Hepatocyte (in vitro differentiated cells): ENCODE data around the gene CACNA1F. TPM values are rescaled to one million over a fixed set of nuclear protein-coding genes. Genes with fewer than 3 reads are reported as not detected.

Experiments
- DNase-seq: peaks from one replicate; pipeline ENCODE4 v3.0.0-alpha.2; 2016; ENCODE audit warnings: low spot score
- H2AFZ ChIP-seq: fragments of 200-600 bp; sonication (generic); 2 replicates; pipeline ENCODE4 v1.6.0; 2016; ENCODE audit warnings: antibody characterized with exemption, mild to moderate bottlenecking
- H3K27ac ChIP-seq: fragments of 200-600 bp; sonication (generic); 2 replicates; pipeline ENCODE4 v1.5.1; 2016; ENCODE audit warnings: mild to moderate bottlenecking
- H3K27me3 ChIP-seq: fragments of 200-600 bp; sonication (generic); 2 replicates; pipeline ENCODE4 v1.6.1; 2016
- H3K36me3 ChIP-seq: fragments of 200-600 bp; sonication (generic); replicated peaks from 2 replicates; pipeline ENCODE4 v1.5.1; 2016; ENCODE audit warnings: low read depth; ENCODE audit not compliant: insufficient read depth
- H3K4me1 ChIP-seq: fragments of 200-600 bp; sonication (generic); 2 replicates; pipeline ENCODE4 v1.5.1; 2016; ENCODE audit warnings: mild to moderate bottlenecking, moderate library complexity; ENCODE audit not compliant: insufficient read depth
- H3K4me2 ChIP-seq: fragments of 200-600 bp; sonication (generic); 2 replicates; pipeline ENCODE4 v1.6.0; 2016
- H3K4me3 ChIP-seq: fragments of 200-600 bp; sonication (generic); 2 replicates; pipeline ENCODE4 v1.5.1; 2016; ENCODE audit warnings: mild to moderate bottlenecking
- H3K79me2 ChIP-seq: fragments of 200-600 bp; sonication (generic); 2 replicates; pipeline ENCODE4 v1.6.0; 2017; ENCODE audit warnings: mild to moderate bottlenecking
- H3K9me2 ChIP-seq: fragments of 200-600 bp; sonication (generic); replicated peaks from 2 replicates; pipeline ENCODE4 v1.6.0; 2017; ENCODE audit warnings: mild to moderate bottlenecking; ENCODE audit not compliant: insufficient read depth
- H3K9me3 ChIP-seq: fragments of 200-600 bp; sonication (generic); 2 replicates; pipeline ENCODE4 v1.5.1; 2016; ENCODE audit warnings: low read depth, mild to moderate bottlenecking
- H4K20me1 ChIP-seq: fragments of 200-600 bp; sonication (generic); 2 replicates; pipeline ENCODE4 v1.6.0; 2016; ENCODE audit warnings: mild to moderate bottlenecking; ENCODE audit not compliant: insufficient read depth, poor library complexity, severe bottlenecking
- EZH2 ChIP-seq: fragments of 200-600 bp; sonication (generic); IDR thresholded peaks from 2 replicates; pipeline ENCODE4 v1.6.1; 2016; ENCODE audit warnings: antibody characterized with exemption, mild to moderate bottlenecking, borderline replicate concordance
- EZH2phosphoT487 ChIP-seq: fragments of 200-600 bp; sonication (generic); IDR thresholded peaks from one replicate; pipeline ENCODE4 v1.6.1; 2018; ENCODE audit warnings: antibody characterized with exemption, mild to moderate bottlenecking, low read depth, moderate library complexity; ENCODE audit not compliant: unreplicated experiment, severe bottlenecking
- WGBS: methylation state at CpG from one replicate; pipeline ENCODE4 v1.1.6; 2016; ENCODE audit warnings: low lambda C conversion rate; ENCODE audit errors: missing lambda C conversion rate; 5-methylcytosine and 5-hydroxymethylcytosine counted together
- polyA plus RNA-seq: library from polyadenylated mRNA; unstranded; fragments of >200 nt; fragmentation: Nextera tagmentation; extraction: Ambion mirVana; gene quantifications from 2 replicates; pipeline ENCODE4 v1.2.1, GENCODE V29; 2016
- total RNA-seq: library from RNA; depleted of rRNA; stranded (reverse); fragments of >200 nt; gene quantifications from 2 replicates; pipeline ENCODE4 v1.2.3, GENCODE V29; 2014
- TF ChIP-seq, protein P1 (sequence below): fragments of 200-600 bp; sonication (generic); IDR thresholded peaks from 2 replicates; pipeline ENCODE4 v1.5.1; 2016; ENCODE audit warnings: antibody characterized with exemption, mild to moderate bottlenecking; ENCODE audit not compliant: poor library complexity

The CACNA1F gene
- total and polyA plus RNA-seq, 2 experiments from 2014 or later, result 0.27 to 1.6 TPM

DNA sequence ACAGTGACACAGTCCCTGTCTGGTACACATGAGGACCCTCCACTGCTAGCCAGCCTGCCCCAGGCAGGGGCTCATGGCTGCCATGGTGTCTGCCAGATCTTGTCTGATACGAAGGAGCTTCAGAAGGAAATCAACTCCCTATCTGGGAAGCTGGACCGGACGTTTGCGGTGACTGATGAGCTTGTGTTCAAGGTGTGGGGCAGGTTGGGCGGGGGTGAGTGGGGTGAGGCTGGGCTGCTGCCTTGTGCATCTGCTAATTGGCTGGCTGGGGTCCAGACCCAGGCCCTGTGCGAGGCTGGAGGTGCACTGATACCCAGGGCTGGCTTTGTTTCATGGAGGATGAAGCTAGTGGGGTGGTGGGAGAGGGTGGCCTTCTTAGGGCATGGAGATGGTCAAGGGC lies 15.9 kb upstream of the CACNA1F start:
- no peak overlapping the region for H3K4me2 ChIP-seq
- TF ChIP-seq EZH2phosphoT487, result no peak
- no peak for TF ChIP-seq EZH2
- TF ChIP-seq, protein P1, sequence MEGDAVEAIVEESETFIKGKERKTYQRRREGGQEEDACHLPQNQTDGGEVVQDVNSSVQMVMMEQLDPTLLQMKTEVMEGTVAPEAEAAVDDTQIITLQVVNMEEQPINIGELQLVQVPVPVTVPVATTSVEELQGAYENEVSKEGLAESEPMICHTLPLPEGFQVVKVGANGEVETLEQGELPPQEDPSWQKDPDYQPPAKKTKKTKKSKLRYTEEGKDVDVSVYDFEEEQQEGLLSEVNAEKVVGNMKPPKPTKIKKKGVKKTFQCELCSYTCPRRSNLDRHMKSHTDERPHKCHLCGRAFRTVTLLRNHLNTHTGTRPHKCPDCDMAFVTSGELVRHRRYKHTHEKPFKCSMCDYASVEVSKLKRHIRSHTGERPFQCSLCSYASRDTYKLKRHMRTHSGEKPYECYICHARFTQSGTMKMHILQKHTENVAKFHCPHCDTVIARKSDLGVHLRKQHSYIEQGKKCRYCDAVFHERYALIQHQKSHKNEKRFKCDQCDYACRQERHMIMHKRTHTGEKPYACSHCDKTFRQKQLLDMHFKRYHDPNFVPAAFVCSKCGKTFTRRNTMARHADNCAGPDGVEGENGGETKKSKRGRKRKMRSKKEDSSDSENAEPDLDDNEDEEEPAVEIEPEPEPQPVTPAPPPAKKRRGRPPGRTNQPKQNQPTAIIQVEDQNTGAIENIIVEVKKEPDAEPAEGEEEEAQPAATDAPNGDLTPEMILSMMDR, result no peak
- no peaks in the 10 kb centered on the region for H3K27me3 ChIP-seq
- H4K20me1 ChIP-seq, result no peaks in the 10 kb centered on the region
- H3K36me3 ChIP-seq, result no peaks in the 10 kb centered on the region
- no peaks in the 10 kb centered on the region for H3K4me1 ChIP-seq
- no peak overlapping the region for H3K27ac ChIP-seq
- H3K9me3 ChIP-seq, result no peaks in the 10 kb centered on the region
- no peaks in the 10 kb centered on the region for H3K9me2 ChIP-seq
- no peak overlapping the region for H2AFZ ChIP-seq
- WGBS, result 91% methylated on average over 5 of the region's 6 CpGs
- no peak overlapping the region for H3K4me3 ChIP-seq
- H3K79me2 ChIP-seq, result no peaks in the 10 kb centered on the region
- no peak for DNase-seq

DNA sequence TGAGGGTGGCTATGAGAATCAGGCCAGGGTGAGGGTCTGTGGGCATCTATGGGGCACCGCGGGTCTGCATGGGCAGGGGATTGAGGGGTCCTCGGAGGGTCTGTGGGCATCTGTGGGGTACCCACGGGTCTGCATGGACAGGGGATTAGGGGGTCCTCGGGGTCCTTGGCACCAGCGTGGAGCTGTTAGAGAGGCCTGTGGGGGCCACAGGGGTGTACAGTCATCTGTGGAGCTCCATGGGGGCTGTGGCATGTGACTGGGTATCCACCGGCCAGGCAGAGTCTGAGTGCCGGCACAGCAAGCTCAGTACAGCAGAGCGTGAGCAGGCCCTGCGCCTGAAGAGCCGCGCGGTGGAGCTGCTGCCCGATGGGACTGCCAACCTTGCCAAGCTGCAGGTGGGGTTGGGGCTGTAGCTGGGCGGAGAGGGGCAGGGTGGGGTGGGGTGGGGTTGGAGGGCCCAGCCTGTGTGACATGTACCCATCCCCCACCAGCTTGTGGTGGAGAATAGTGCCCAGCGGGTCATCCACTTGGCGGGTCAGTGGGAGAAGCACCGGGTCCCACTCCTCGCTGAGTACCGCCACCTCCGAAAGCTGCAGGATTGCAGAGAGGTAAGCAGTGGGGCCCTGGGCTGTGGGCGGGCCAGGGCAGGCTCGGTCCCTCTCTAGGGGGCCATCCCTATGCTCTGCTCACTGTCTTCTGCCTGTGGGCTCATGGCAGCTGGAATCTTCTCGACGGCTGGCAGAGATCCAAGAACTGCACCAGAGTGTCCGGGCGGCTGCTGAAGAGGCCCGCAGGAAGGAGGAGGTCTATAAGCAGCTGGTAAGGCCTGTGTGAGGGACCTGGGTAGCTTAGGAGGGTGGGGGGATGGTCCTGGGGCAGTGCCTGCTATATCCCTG lies 15.0 kb upstream of the CACNA1F start:
- no peak for DNase-seq
- TF ChIP-seq EZH2phosphoT487 (no peak), EZH2 (no peak)
- TF ChIP-seq, protein P1, result no peak
- Histone ChIP-seq H2AFZ (no peak overlapping the region), H3K9me3 (no peaks in the 10 kb centered on the region), H3K36me3 (no peaks in the 10 kb centered on the region), H3K79me2 (no peaks in the 10 kb centered on the region), H3K27me3 (no peaks in the 10 kb centered on the region), H3K4me2 (no peak overlapping the region), H4K20me1 (no peaks in the 10 kb centered on the region), H3K9me2 (no peaks in the 10 kb centered on the region), H3K27ac (no peak overlapping the region), H3K4me1 (no peaks in the 10 kb centered on the region), H3K4me3 (no peak overlapping the region)
- WGBS, result 90% methylated on average over 27 of the region's 28 CpGs

DNA sequence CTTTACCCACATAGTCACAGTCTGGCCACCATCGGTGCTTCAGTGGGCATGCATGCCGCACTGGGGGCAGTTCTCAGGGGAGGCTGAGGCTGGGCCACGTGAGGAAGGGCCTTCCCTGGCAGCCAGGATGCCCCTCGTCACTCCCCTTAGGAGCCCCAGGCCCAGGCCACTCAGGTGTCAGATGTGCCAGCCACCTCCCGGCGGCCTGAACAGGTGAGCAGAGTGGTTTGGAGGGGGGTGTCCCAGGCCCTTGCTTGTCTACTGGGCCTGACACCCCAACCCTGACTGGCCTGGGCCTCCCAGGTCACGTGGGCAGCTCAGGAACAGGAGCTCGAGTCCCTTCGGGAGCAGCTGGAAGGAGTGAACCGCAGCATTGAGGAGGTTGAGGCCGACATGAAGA lies 14.2 kb upstream of the CACNA1F start:
- Histone ChIP-seq H3K4me1 (no peaks in the 10 kb centered on the region), H3K27ac (no peak overlapping the region), H2AFZ (no peak overlapping the region), H3K36me3 (no peaks in the 10 kb centered on the region), H3K4me2 (no peak overlapping the region), H3K4me3 (no peak overlapping the region), H3K79me2 (no peaks in the 10 kb centered on the region), H4K20me1 (no peaks in the 10 kb centered on the region), H3K27me3 (no peaks in the 10 kb centered on the region), H3K9me2 (no peaks in the 10 kb centered on the region), H3K9me3 (no peaks in the 10 kb centered on the region)
- TF ChIP-seq, protein P1, result no peak
- TF ChIP-seq EZH2phosphoT487 (no peak), EZH2 (no peak)
- no peak for DNase-seq
- WGBS, result 77% methylated on average over 11 of the region's 11 CpGs
